Esophagus squamous epithelium (tissue), 4 donors: ENCODE results near the gene NOP9.

Source experiments
- POLR2A ChIP-seq, 4 donors: fragments of 450-650 bp; IDR thresholded peaks; one replicate each; pipeline ENCODE4 v1.6.1; 2017; ENCODE audit warnings: antibody characterized with exemption in 4 of 4, mild to moderate bottlenecking in 4 of 4, moderate library complexity in 3 of 4
- TF ChIP-seq, protein P1 (sequence below), 6 experiments: fragments of 450-650 bp in 4 of 6; fragments of 200-600 bp in 2 of 6; sonication (generic) in 2 of 6; IDR thresholded peaks; one replicate each; pipeline ENCODE4 v1.5.1; 2016 to 2019; ENCODE audit warnings: antibody characterized with exemption in 6 of 6, mild to moderate bottlenecking in 4 of 6, moderate library complexity in 4 of 6

DNA sequence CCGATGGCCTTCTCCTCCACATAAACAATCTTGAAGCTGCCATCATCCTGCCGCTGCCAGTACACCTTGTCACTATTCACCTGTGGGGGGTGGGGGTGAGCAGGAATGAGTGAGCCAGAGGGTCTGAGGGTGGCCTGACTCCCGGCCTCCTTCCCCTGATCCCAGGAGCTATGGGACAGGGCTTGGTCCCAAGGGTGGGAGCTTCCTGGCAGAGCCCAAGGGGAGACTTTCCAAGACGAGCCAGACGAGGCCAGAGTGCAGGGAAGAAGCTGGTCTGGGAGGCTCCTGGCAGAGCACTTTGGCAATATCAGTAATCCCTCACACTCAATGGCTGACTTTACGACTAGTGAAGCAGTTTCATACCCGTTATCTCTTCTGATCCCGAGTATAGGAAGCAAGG, 44.2 kb upstream of the NOP9 start:
- TF ChIP-seq, protein P1, sequence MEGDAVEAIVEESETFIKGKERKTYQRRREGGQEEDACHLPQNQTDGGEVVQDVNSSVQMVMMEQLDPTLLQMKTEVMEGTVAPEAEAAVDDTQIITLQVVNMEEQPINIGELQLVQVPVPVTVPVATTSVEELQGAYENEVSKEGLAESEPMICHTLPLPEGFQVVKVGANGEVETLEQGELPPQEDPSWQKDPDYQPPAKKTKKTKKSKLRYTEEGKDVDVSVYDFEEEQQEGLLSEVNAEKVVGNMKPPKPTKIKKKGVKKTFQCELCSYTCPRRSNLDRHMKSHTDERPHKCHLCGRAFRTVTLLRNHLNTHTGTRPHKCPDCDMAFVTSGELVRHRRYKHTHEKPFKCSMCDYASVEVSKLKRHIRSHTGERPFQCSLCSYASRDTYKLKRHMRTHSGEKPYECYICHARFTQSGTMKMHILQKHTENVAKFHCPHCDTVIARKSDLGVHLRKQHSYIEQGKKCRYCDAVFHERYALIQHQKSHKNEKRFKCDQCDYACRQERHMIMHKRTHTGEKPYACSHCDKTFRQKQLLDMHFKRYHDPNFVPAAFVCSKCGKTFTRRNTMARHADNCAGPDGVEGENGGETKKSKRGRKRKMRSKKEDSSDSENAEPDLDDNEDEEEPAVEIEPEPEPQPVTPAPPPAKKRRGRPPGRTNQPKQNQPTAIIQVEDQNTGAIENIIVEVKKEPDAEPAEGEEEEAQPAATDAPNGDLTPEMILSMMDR (IDR thresholded peaks at IDR 0.05) = no peak
- no peak for TF ChIP-seq POLR2A (IDR thresholded peaks at IDR 0.05)
